ENCODE data around the gene ANO4. TPM values are rescaled to one million over a fixed set of nuclear protein-coding genes. Genes with fewer than 3 reads are reported as not detected.

ANO4 gene
- total RNA-seq, 2 donors from 2014 or later, result 3.4 to 4.0 TPM

- Mint-ChIP-seq H3K4me1 (peaks cover 46% of the 10 kb centered on the region), H3K27me3 (ENCODE audit: insufficient read depth) (no peaks in the 10 kb centered on the region), H3K4me3 (no peak overlapping the region), H3K27ac (peak overlapping the region; percentile 82), H3K9me3 (peaks cover 4% of the 10 kb centered on the region), H3K36me3 (ENCODE audit: low read depth) (peaks cover 2% of the 10 kb centered on the region)
- Histone ChIP-seq H3K9me3 (ENCODE audit: control insufficient read depth, low read length) (no peaks in the 10 kb centered on the region), H3K36me3 (ENCODE audit: control insufficient read depth, insufficient read depth, low read length) (no peaks in the 10 kb centered on the region), H3K9ac (ENCODE audit: extremely low read depth, low read length, poor library complexity, severe bottlenecking) (peak overlapping the region; percentile 47), H3K4me3 (ENCODE audit: low read length) (peak overlapping the region; percentile 31), H3K4me1 (ENCODE audit: control insufficient read depth, insufficient read depth, low read length) (peaks cover 27% of the 10 kb centered on the region), H3K27me3 (ENCODE audit: control insufficient read depth, insufficient read depth, low read length, poor library complexity, severe bottlenecking) (no peaks in the 10 kb centered on the region), H3K27ac (ENCODE audit: low read depth, low read length) (no peak overlapping the region)
- 89 to 90% methylated on average over 3 to 5 of the region's 5 CpGs for WGBS, 2 experiments (ENCODE audit: insufficient coverage in 1 of 2, insufficient read length in 1 of 2)
- TF ChIP-seq CTCF (conservative IDR thresholded peaks at IDR 0.05), result no peak
- DNase-seq, result no peak
These were observed 142.1 kb downstream of the ANO4 start for GRCh38 chr12:100936661-100937060.

GRCh38 chr12:100940503-100940902 is 145.9 kb downstream of the ANO4 start:
- Histone ChIP-seq H3K27ac (ENCODE audit: low read depth, low read length) (no peak overlapping the region), H3K27me3 (ENCODE audit: control insufficient read depth, insufficient read depth, low read length, poor library complexity, severe bottlenecking) (no peaks in the 10 kb centered on the region), H3K36me3 (ENCODE audit: control insufficient read depth, insufficient read depth, low read length) (no peaks in the 10 kb centered on the region), H3K9me3 (ENCODE audit: control insufficient read depth, low read length) (no peaks in the 10 kb centered on the region), H3K4me1 (ENCODE audit: control insufficient read depth, insufficient read depth, low read length) (peaks cover 23% of the 10 kb centered on the region), H3K9ac (ENCODE audit: extremely low read depth, low read length, poor library complexity, severe bottlenecking) (no peak overlapping the region), H3K4me3 (ENCODE audit: low read length) (no peak overlapping the region)
- no peak for DNase-seq
- TF ChIP-seq CTCF (conservative IDR thresholded peaks at IDR 0.05), result no peak
- Mint-ChIP-seq H3K36me3 (ENCODE audit: low read depth) (no peaks in the 10 kb centered on the region), H3K9me3 (no peaks in the 10 kb centered on the region), H3K4me3 (no peak overlapping the region), H3K27me3 (ENCODE audit: insufficient read depth) (no peaks in the 10 kb centered on the region), H3K27ac (no peak overlapping the region), H3K4me1 (peaks cover 29% of the 10 kb centered on the region)
- WGBS, 2 experiments (ENCODE audit: insufficient coverage in 1 of 2, insufficient read length in 1 of 2), result 58 to 100% methylated on average over 1 to 2 of the region's 2 CpGs

GRCh38 chr12:100942984-100943749 is 148.6 kb downstream of the ANO4 start:
- H3K27ac Mint-ChIP-seq, result no peak overlapping the region
- TF ChIP-seq CTCF (conservative IDR thresholded peaks at IDR 0.05), result no peak
- no peaks in the 10 kb centered on the region for H3K9me3 ChIP-seq (ENCODE audit: control insufficient read depth, low read length)
- 92 to 93% methylated on average over 3 to 5 of the region's 5 CpGs for WGBS, 2 experiments (ENCODE audit: insufficient coverage in 1 of 2, insufficient read length in 1 of 2)
- H3K9me3 Mint-ChIP-seq, result no peaks in the 10 kb centered on the region
- no peaks in the 10 kb centered on the region for H3K36me3 Mint-ChIP-seq (ENCODE audit: low read depth)
- no peaks in the 10 kb centered on the region for H3K36me3 ChIP-seq (ENCODE audit: control insufficient read depth, insufficient read depth, low read length)
- no peak overlapping the region for H3K27ac ChIP-seq (ENCODE audit: low read depth, low read length)
- peaks cover 11% of the 10 kb centered on the region for H3K4me1 ChIP-seq (ENCODE audit: control insufficient read depth, insufficient read depth, low read length)
- no peak for DNase-seq
- no peaks in the 10 kb centered on the region for H3K27me3 ChIP-seq (ENCODE audit: control insufficient read depth, insufficient read depth, low read length, poor library complexity, severe bottlenecking)
- H3K9ac ChIP-seq (ENCODE audit: extremely low read depth, low read length, poor library complexity, severe bottlenecking), result no peak overlapping the region
- no peak overlapping the region for H3K4me3 ChIP-seq (ENCODE audit: low read length)
- peaks cover 10% of the 10 kb centered on the region for H3K4me1 Mint-ChIP-seq
- no peaks in the 10 kb centered on the region for H3K27me3 Mint-ChIP-seq (ENCODE audit: insufficient read depth)
- H3K4me3 Mint-ChIP-seq, result no peak overlapping the region

All from endodermal cell (in vitro differentiated cells).